Nephron (organoid): Measurements from ENCODE around the gene CCND1.

Experiments used
- H3K27ac Mint-ChIP-seq, 3 experiments: 2 replicates each; pipeline ENCODE4 v1.8.0; 2020; ENCODE audit warnings: mixed read lengths in 3 of 3, mild to moderate bottlenecking in 2 of 3, moderate library complexity in 1 of 3
- H3K27me3 Mint-ChIP-seq: 2 replicates; pipeline ENCODE4 v1.8.0; 2021; ENCODE audit warnings: low read depth, mild to moderate bottlenecking, moderate library complexity, mixed read lengths
- H3K36me3 Mint-ChIP-seq: 2 replicates; pipeline ENCODE4 v1.8.0; 2020; ENCODE audit warnings: low read depth, mixed read lengths
- H3K4me1 Mint-ChIP-seq: 2 replicates; pipeline ENCODE4 v1.8.0; 2020; ENCODE audit warnings: mixed read lengths
- H3K4me3 Mint-ChIP-seq, 3 experiments: 2 replicates each; pipeline ENCODE4 v1.8.0; 2020; ENCODE audit warnings: mild to moderate bottlenecking in 3 of 3, mixed read lengths in 3 of 3, moderate library complexity in 2 of 3
- H3K9me3 Mint-ChIP-seq: 2 replicates; pipeline ENCODE4 v1.8.0; 2020; ENCODE audit warnings: mixed read lengths
- CTCF ChIP-seq, 3 experiments: fragments of 200-600 bp; sonication (generic); IDR thresholded peaks; one replicate each; pipeline ENCODE4 v1.5.0; 2021; ENCODE audit warnings: antibody characterized with exemption in 3 of 3; ENCODE audit not compliant: unreplicated experiment in 3 of 3

The CCND1 gene

DNA sequence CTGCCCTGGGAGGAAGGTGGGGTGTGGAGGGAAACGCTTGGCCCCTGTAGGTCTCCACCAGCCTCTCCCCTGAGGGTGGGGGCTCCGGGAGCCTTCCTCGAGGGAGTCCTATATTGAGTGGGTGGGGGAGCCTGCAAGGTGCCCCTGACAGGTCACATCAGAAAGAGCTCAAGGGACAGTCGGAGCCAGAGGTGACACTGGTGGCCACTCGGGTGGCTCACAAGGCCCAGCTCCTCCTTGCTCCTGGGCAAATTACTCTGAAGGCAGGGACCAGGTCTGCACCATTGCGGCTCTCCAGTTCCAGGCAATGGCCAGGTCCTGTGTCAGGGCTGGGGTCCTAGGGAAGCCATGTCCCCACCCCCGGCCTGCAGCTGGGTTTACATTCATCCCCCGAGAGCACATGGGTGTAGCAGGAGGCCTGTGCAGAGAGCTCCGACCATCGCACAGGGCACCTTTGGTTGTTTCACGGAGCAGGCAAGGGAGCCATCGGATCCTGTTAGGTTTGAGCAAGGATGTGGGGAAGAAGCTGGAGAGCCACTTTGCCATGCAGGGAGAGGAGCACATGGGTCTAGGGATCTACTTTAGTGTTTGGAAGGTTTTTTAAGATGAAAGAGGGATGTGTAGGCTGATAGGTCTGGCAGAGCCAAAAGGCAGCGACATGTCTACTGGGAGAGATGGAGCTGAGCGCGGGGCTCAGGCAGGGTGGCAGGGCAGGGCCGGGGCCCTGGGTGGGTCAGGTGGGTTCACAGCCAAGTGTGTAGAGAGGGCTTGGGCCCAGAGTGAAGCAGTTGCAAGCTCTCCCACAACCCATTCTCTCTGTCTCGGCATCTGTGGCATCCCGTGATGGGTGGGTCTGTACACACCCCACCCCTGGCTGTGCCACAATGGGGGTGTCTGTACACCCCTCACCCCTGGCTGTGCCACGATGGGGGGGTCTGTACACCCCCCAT lies 14.8 kb downstream of the CCND1 start:
- H3K27ac Mint-ChIP-seq: peak overlapping the region in 1 of 3 experiments; percentile 16
- H3K9me3 Mint-ChIP-seq: no peaks in the 10 kb centered on the region
- TF ChIP-seq CTCF (IDR thresholded peaks at IDR 0.05; ENCODE audit: unreplicated experiment in 3 of 3): no peak
- H3K4me3 Mint-ChIP-seq: no peak overlapping the region
- peaks cover 15% of the 10 kb centered on the region for H3K4me1 Mint-ChIP-seq
- peaks cover 4% of the 10 kb centered on the region for H3K27me3 Mint-ChIP-seq
- peaks cover 18% of the 10 kb centered on the region for H3K36me3 Mint-ChIP-seq

DNA sequence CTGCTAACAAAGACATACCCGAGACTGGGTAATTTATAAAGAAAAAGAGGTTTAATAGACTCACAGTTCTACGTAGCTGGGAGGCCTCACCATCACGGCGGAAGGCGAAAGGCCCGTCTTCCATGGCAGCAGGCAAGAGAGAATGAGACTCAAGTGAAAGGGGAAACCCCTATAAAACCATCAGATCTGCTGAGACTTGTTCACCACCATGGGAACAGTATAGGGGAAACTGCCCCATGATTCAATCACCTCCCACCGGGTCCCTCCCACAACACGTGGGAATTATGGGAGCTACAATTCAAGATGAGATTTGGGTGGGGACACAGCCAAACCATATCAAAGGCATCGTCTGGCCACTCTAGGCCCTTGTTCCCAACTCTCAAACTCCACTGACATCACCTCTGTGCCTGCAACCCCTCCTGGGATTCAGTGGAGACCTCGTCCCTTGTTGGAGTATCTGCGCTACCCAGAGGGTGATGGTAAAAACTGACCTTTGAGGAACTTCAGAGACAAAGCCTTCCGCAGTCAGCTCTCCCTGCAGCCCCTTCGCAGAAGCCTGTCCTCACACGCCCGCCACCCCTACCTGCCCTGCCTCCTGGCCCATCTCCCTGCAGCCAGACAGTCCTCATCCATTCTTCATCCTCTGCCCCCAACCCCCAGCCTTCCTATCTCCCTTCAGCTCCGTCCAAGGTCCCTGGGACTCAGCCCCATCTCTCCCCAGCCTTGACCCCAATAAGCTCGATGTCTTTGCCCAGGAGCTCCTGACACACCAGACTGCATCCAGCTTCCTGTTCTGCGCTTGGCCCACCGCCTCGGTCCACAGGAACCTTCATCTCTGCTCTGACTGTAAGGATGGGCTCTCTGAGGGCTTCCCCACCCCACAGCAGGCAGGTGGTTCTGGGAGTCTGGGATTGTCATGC lies 15.8 kb downstream of the CCND1 start:
- peaks cover 18% of the 10 kb centered on the region for H3K4me1 Mint-ChIP-seq
- peaks cover 4% of the 10 kb centered on the region for H3K27me3 Mint-ChIP-seq
- H3K36me3 Mint-ChIP-seq: peaks cover 13% of the 10 kb centered on the region
- no peak for TF ChIP-seq CTCF (IDR thresholded peaks at IDR 0.05; ENCODE audit: unreplicated experiment in 3 of 3)
- no peaks in the 10 kb centered on the region for H3K9me3 Mint-ChIP-seq
- H3K27ac Mint-ChIP-seq: peak overlapping the region in 2 of 3 experiments; percentile 45 to 47
- no peak overlapping the region for H3K4me3 Mint-ChIP-seq

DNA sequence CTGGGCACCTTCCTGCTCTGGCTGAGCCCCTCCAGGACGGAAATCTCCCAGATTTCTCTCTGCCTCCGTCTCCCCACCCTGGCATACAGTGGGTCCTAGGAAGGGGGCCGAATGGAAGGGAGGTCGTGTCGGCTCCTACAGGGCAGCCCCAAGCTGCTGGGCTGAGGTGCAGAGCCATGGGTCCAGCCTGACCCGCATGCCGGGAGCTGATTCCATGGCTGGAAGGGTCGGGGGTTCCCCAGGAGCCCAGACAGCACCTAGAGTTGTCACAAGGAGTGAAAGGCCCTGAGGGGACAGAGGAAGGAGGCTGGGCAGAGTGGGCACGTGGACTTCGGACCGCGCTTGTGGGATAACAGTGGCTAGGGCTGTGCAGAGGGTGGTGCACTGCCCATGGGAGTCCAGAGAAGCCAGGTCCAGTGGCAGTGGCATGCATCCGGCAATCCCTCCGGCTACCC lies 16.5 kb downstream of the CCND1 start:
- Mint-ChIP-seq H3K36me3 (peaks cover 8% of the 10 kb centered on the region), H3K9me3 (no peaks in the 10 kb centered on the region), H3K27me3 (peaks cover 4% of the 10 kb centered on the region), H3K4me3 (no peak overlapping the region), H3K27ac (peak overlapping the region in 2 of 3 experiments; percentile 45 to 63), H3K4me1 (peaks cover 23% of the 10 kb centered on the region)
- TF ChIP-seq CTCF (IDR thresholded peaks at IDR 0.05; ENCODE audit: unreplicated experiment in 3 of 3): no peak

DNA sequence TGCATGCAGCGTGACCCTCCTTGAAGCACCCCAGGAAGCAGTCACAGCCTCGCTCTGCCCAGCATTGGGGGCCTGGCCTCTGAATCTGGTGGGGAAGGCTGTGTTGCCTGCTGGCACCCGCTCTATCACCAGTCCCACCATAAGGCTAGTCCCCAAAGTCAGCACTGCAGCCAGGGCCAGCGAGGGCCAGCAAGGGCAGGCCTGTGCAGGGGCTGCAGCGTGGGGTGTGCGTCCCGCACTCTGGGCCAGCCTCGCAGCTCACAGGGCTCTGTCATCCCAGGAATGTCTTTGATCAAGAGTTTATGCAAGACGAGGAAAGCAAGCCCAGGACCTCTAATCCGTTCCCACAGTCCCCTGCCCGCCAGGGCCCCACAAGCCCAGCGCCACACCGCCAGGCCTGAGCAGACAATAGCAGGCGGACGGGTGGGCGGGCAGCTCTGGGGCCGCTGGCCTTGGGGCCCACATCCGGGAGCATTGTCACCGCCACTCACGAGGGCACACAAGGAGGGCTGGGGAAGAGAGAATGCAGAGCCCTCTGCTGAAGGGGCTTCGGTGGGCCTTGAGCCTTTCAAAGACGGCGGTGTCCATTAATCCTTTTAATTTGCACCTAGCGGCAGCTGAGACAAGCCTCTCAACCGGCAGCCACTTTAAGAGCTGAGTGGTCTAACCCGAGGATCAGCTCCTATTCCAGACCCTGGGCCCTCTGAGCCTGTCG lies 17.1 kb downstream of the CCND1 start:
- peaks cover 23% of the 10 kb centered on the region for H3K4me1 Mint-ChIP-seq
- H3K27ac Mint-ChIP-seq: peak overlapping the region; percentile 45 to 79 (median 63)
- H3K9me3 Mint-ChIP-seq: no peaks in the 10 kb centered on the region
- peaks cover 4% of the 10 kb centered on the region for H3K27me3 Mint-ChIP-seq
- H3K36me3 Mint-ChIP-seq: peaks cover 3% of the 10 kb centered on the region
- TF ChIP-seq CTCF (IDR thresholded peaks at IDR 0.05; ENCODE audit: unreplicated experiment in 3 of 3): no peak
- no peak overlapping the region for H3K4me3 Mint-ChIP-seq

GRCh38 chr11:69658626-69659450 lies 17.9 kb downstream of the CCND1 start:
- TF ChIP-seq CTCF (IDR thresholded peaks at IDR 0.05; ENCODE audit: unreplicated experiment in 3 of 3): no peak
- peak overlapping the region; percentile 45 to 79 (median 63) for H3K27ac Mint-ChIP-seq
- peaks cover 4% of the 10 kb centered on the region for H3K27me3 Mint-ChIP-seq
- H3K4me3 Mint-ChIP-seq: no peak overlapping the region
- H3K36me3 Mint-ChIP-seq: peaks cover 3% of the 10 kb centered on the region
- peaks cover 23% of the 10 kb centered on the region for H3K4me1 Mint-ChIP-seq
- no peaks in the 10 kb centered on the region for H3K9me3 Mint-ChIP-seq
